PC-3 (cell line): Measurements from ENCODE around the gene FOXO3.

Experiments used
- EZH2 ChIP-seq: fragments of 300-600 bp; sonication (generic); IDR thresholded peaks from one replicate; pipeline ENCODE4 v1.6.1; 2017; ENCODE audit warnings: antibody characterized with exemption, mild to moderate bottlenecking, low read length; ENCODE audit not compliant: unreplicated experiment
- TF ChIP-seq, protein P1 (sequence below): fragments of 300-600 bp; sonication (generic); conservative IDR thresholded peaks from 2 replicates; pipeline ENCODE4 v1.5.1; 2017; ENCODE audit warnings: antibody characterized with exemption, low read depth, mild to moderate bottlenecking, low read length

- no peak for TF ChIP-seq EZH2
- TF ChIP-seq, protein P1, sequence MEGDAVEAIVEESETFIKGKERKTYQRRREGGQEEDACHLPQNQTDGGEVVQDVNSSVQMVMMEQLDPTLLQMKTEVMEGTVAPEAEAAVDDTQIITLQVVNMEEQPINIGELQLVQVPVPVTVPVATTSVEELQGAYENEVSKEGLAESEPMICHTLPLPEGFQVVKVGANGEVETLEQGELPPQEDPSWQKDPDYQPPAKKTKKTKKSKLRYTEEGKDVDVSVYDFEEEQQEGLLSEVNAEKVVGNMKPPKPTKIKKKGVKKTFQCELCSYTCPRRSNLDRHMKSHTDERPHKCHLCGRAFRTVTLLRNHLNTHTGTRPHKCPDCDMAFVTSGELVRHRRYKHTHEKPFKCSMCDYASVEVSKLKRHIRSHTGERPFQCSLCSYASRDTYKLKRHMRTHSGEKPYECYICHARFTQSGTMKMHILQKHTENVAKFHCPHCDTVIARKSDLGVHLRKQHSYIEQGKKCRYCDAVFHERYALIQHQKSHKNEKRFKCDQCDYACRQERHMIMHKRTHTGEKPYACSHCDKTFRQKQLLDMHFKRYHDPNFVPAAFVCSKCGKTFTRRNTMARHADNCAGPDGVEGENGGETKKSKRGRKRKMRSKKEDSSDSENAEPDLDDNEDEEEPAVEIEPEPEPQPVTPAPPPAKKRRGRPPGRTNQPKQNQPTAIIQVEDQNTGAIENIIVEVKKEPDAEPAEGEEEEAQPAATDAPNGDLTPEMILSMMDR: no peak
Measured at GRCh38 chr6:108660251-108660650, 99.5 kb downstream of the FOXO3 start.
